HCT116 (cell line): Measurements from ENCODE around the gene SART3.
"Not testable (repeated sequence)": the region's sequence is repeated elsewhere in the genome, so short reads cannot be mapped to it uniquely, and the experiment has no call there.

Experiments used
- CEBPB ChIP-seq: IDR thresholded peaks from 2 replicates; pipeline ENCODE4 v1.6.1; 2012; ENCODE audit warnings: low read depth
- EGR1 ChIP-seq: IDR thresholded peaks from 2 replicates; pipeline ENCODE4 v1.6.1; 2012; ENCODE audit warnings: low read depth
- EZH2 ChIP-seq: fragments of 200-600 bp; sonication (generic); IDR thresholded peaks from 2 replicates; pipeline ENCODE4 v1.6.1; 2017; ENCODE audit warnings: antibody characterized with exemption, mixed run types
- EZH2phosphoT487 ChIP-seq: fragments of 200-600 bp; IDR thresholded peaks from 2 replicates; pipeline ENCODE4 v1.6.1; 2018; ENCODE audit warnings: antibody characterized with exemption, borderline replicate concordance
- POLR2A ChIP-seq: IDR thresholded peaks from 2 replicates; pipeline ENCODE4 v1.7.0; 2011; ENCODE audit warnings: borderline replicate concordance; ENCODE audit not compliant: insufficient read depth, insufficient read length; ENCODE audit errors: extremely low read depth
- POLR2AphosphoS5 ChIP-seq: IDR thresholded peaks from 2 replicates; pipeline ENCODE4 v1.6.1; 2011; ENCODE audit warnings: mild to moderate bottlenecking, low read depth, low read length, moderate library complexity
- REST ChIP-seq: IDR thresholded peaks from 2 replicates; pipeline ENCODE4 v1.6.1; 2012; ENCODE audit warnings: low read depth
- SRF ChIP-seq: IDR thresholded peaks from 2 replicates; pipeline ENCODE4 v1.6.1; 2012; ENCODE audit warnings: low read depth
- TCF7L2 ChIP-seq: IDR thresholded peaks from 2 replicates; pipeline ENCODE4 v1.7.0; 2011; ENCODE audit warnings: borderline replicate concordance, inconsistent platforms; ENCODE audit not compliant: insufficient read depth, insufficient read length; ENCODE audit errors: extremely low read depth
- ZBTB33 ChIP-seq: IDR thresholded peaks from 2 replicates; pipeline ENCODE4 v1.6.1; 2011; ENCODE audit warnings: mild to moderate bottlenecking, low read length, moderate library complexity; ENCODE audit not compliant: insufficient replicate concordance; ENCODE audit errors: extremely low read depth
- ZFX ChIP-seq: fragments of 450-650 bp; IDR thresholded peaks from 2 replicates; pipeline ENCODE4 v1.6.1; 2017
- ZNF274 ChIP-seq: fragments of 200-500 bp; sonication (Bioruptor generic); IDR thresholded peaks from 2 replicates; pipeline ENCODE4 v1.6.1; 2014; ENCODE audit warnings: mild to moderate bottlenecking, low read depth, low read length, inconsistent platforms
- TF ChIP-seq, protein P1 (sequence below), 3 experiments: fragments of 200-600 bp in 1 of 3; sonication (generic) in 1 of 3; IDR thresholded peaks in 2 of 3; conservative IDR thresholded peaks in 1 of 3; 2 replicates each; pipeline ENCODE4 v1.5.1; 2012 to 2017; ENCODE audit warnings: low read depth in 2 of 3, low read length in 2 of 3, antibody characterized with exemption in 1 of 3, borderline replicate concordance in 1 of 3, control low read depth in 1 of 3, mild to moderate bottlenecking in 1 of 3, mixed read lengths in 1 of 3, mixed run types in 1 of 3, moderate library complexity in 1 of 3; ENCODE audit not compliant: insufficient read depth in 1 of 3

DNA sequence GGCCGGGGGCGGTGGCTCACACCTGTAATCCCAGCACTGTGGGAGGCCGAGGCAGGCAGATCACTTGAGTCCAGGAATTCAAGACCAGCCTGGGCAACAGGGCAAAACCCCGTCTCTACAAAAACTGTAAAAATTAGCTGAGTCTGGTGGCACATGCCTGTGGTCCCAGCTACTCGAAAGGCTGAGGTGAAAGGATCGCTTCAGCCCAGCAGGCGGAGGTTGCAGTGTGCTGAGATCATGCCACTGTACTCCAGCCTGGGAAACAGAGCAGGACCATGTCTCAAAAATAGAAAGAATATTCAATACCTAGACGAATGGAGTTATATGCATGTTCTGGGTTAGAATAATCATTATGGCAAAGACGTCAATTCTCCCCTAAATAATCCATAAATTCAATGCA lies 5.6 kb downstream of the SART3 start:
- not testable (repeated sequence) for TF ChIP-seq POLR2AphosphoS5, REST, POLR2A, TCF7L2, ZBTB33, CEBPB, EZH2, ZFX, ZNF274, SRF, EGR1, EZH2phosphoT487
- TF ChIP-seq, protein P1, sequence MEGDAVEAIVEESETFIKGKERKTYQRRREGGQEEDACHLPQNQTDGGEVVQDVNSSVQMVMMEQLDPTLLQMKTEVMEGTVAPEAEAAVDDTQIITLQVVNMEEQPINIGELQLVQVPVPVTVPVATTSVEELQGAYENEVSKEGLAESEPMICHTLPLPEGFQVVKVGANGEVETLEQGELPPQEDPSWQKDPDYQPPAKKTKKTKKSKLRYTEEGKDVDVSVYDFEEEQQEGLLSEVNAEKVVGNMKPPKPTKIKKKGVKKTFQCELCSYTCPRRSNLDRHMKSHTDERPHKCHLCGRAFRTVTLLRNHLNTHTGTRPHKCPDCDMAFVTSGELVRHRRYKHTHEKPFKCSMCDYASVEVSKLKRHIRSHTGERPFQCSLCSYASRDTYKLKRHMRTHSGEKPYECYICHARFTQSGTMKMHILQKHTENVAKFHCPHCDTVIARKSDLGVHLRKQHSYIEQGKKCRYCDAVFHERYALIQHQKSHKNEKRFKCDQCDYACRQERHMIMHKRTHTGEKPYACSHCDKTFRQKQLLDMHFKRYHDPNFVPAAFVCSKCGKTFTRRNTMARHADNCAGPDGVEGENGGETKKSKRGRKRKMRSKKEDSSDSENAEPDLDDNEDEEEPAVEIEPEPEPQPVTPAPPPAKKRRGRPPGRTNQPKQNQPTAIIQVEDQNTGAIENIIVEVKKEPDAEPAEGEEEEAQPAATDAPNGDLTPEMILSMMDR (IDR thresholded peaks at IDR 0.05 in 2 of 3, conservative IDR thresholded peaks at IDR 0.05 in 1 of 3; ENCODE audit: borderline replicate concordance in 1 of 3, insufficient read depth in 1 of 3, low read depth in 2 of 3, low read length in 2 of 3) = not testable (repeated sequence)
